Activated CD4-positive, alpha-beta memory T cell treated with anti-CD3 and anti-CD28 coated beads for 36 hours (primary cell): ENCODE data around the gene MKNK1. TPM values are rescaled to one million over a fixed set of nuclear protein-coding genes. Genes with fewer than 3 reads are reported as not detected.
A peak's percentile ranks its signal among the peaks of the same experiment; 100 is the strongest.

Experiments used
- CTCF ChIA-PET: fragments of 350-600 bp; sonication (Branson Sonifier 250); formaldehyde crosslinking; loops from one replicate; lab custom pipeline; 2021; ENCODE audit warnings: antibody characterized with exemption, inconsistent platforms; lab: Charles Lee
- POLR2A ChIA-PET: fragments of 350-600 bp; sonication (Branson Sonifier 250); formaldehyde crosslinking; loops from one replicate; lab custom pipeline; 2021; ENCODE audit warnings: antibody characterized with exemption; lab: Charles Lee
- DNase-seq: peaks from one replicate; pipeline ENCODE4 v3.0.0-alpha.2; 2020
- H3K27ac Mint-ChIP-seq: one replicate; pipeline ENCODE4 v1.8.0; 2021; ENCODE audit warnings: mixed read lengths
- H3K27me3 Mint-ChIP-seq: one replicate; pipeline ENCODE4 v1.8.0; 2021; ENCODE audit warnings: mixed read lengths
- H3K36me3 Mint-ChIP-seq: one replicate; pipeline ENCODE4 v1.8.0; 2021; ENCODE audit warnings: mixed read lengths
- H3K4me1 Mint-ChIP-seq: one replicate; pipeline ENCODE4 v1.8.0; 2021; ENCODE audit warnings: low read depth, mixed read lengths
- H3K4me3 Mint-ChIP-seq: one replicate; pipeline ENCODE4 v1.8.0; 2021; ENCODE audit warnings: mild to moderate bottlenecking, mixed read lengths
- H3K9me3 Mint-ChIP-seq: one replicate; pipeline ENCODE4 v1.8.0; 2021; ENCODE audit warnings: mixed read lengths
- intact Hi-C: fragments of 100-400 bp; cut with micrococcal nuclease; formaldehyde crosslinking; loops from one replicate; pipeline ENCODE4 v1.15.1; 2023
- total RNA-seq, 2 experiments: library from RNA; stranded (reverse); gene quantifications; one replicate each; pipeline ENCODE4 v1.2.3, GENCODE V29; 2021

The MKNK1 gene
- total RNA-seq, 2 experiments from 2014 or later: 28.2 to 28.5 TPM

DNA sequence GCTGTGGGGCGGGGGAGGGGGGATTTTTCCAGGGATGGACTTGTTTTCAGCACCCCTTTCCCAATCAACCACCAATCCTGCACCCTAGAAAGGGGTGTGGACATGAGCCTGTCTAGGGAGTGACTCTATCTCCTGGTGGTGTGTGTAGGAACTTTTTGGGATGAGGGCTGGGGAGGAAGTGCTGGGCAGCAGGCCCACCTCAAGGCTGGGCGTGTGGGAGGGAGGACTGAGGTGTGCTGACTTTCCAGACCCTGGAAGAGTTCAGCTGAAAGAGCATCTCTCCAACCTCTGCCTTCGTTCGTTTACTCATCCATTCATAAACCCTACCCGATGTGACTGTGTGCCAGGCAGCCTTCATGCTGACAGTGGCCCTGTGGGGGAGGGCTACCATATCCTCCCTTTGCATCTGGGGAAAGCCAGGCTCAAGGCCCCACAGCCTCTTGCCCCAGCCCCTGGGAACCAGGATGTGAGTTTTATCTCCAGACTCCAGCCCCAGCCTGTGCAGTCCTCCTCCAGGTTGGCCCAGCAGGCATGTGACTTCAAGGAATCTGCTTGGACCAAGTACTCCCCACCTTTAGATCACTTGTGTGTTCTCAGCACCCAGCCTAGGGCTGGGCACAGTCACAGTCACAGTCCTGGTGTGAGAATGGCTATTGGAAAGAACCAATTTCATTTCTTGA, 59.4 kb downstream of the MKNK1 start:
- DNase-seq: no peak
- H3K4me1 Mint-ChIP-seq: peaks cover 8% of the 10 kb centered on the region
- intact Hi-C loops: no loop called here
- no peaks in the 10 kb centered on the region for H3K36me3 Mint-ChIP-seq
- POLR2A ChIA-PET: no interaction called here
- no peak overlapping the region for H3K4me3 Mint-ChIP-seq
- peaks cover 40% of the 10 kb centered on the region for H3K27me3 Mint-ChIP-seq
- CTCF ChIA-PET: interaction anchor here (1.5 to 5.4 kb wide), 4 partner anchors 10 to 97 kb away, joined by 3 to 31 read pairs (median 10); a partner anchor contains a TSS
- no peaks in the 10 kb centered on the region for H3K9me3 Mint-ChIP-seq
- no peak overlapping the region for H3K27ac Mint-ChIP-seq

DNA sequence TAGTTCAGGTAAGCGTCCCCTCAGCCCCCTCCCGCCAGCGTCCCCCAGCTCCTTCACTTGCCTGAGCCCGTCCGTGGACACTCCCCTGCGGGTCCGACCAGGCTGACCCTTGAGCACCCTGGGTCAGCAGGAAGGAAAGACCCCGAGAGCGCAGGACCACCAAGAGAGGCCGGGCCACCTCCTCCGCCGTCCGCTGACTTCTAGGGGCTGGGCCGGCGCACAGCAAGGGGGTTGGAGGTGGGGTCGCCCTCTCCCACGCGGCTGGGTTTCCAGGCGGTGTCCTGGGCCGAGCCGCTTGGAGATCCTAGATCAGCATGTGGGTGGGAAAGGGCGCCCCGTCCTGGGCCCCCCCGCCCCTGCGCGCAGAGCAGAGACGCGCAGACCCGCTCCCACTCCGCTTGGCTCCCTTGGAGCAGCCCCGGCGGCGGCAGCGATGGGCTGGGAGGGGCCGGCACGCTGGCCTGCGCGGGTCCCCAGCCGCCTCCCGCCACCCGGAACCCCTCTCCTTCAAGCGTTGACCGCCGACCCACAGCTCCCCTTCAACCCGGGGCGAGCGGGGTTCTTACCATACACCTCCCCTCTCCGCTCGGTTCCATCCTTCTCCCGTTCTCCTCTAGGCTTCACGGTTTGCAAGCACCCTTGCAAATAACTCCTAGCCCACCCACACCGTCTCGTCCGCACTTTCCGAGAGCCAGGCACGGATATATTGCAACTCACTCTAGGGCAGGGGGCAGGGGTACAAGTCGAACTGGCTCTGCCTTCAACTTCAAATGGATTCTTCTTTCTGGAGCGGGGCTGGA, 60.1 kb downstream of the MKNK1 start:
- intact Hi-C loops: no loop called here
- Mint-ChIP-seq H3K4me1 (peaks cover 3% of the 10 kb centered on the region), H3K27me3 (peaks cover 40% of the 10 kb centered on the region), H3K36me3 (no peaks in the 10 kb centered on the region), H3K4me3 (no peak overlapping the region), H3K27ac (no peak overlapping the region), H3K9me3 (no peaks in the 10 kb centered on the region)
- ChIA-PET POLR2A (no interaction called here), CTCF (interaction anchor here (4.5 to 5.4 kb wide), 2 partner anchors 10 to 97 kb away, joined by 16 to 31 read pairs; a partner anchor contains a TSS)
- no peak for DNase-seq

DNA sequence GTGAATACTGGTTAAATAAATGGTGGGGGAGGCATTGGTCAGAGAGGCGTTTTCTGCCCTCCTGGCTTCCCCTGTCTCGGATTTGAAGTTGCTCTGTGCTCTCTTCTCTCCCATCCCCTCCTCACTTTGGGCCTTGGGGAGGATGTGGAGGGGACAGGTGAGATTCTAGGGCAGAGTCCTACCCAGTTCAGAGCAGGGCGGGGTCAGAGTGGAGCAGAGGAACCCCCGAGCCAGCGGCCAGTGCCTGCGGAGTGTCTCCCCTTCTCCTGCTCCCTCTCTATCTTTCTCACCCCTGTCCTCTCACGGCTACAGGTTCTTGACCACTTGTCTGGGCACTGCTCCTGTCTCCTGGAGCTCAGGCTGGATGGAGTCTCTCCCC, 60.7 kb downstream of the MKNK1 start:
- Mint-ChIP-seq H3K9me3 (no peaks in the 10 kb centered on the region), H3K27ac (no peak overlapping the region), H3K36me3 (no peaks in the 10 kb centered on the region), H3K4me3 (no peak overlapping the region), H3K4me1 (peaks cover 3% of the 10 kb centered on the region), H3K27me3 (peaks cover 40% of the 10 kb centered on the region)
- intact Hi-C loops: no loop called here
- CTCF ChIA-PET: interaction anchor here (0.6 to 4.5 kb wide), 2 partner anchors 66 to 96 kb away, joined by 3 to 16 read pairs; no protein-coding TSS in a partner anchor
- DNase-seq: no peak
- POLR2A ChIA-PET: no interaction called here

DNA sequence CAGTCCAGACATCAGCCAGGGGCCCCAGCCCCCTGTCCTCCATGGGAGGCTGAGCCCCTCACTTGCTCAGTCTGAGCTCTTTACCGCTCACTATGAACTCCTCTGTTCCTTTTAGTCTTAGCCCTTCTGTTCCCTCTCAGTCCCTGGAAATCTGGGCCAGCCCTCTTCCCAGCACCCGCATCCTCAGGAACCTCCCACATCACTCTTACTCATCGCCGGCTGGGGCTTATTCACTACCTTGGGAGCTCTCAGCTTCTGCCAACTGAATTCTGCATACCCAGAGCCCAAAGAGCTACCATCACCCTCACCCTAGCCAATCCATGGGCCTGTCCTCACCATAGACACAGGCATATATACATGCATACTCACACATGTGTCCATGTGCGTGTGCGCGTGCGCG, 64.1 kb downstream of the MKNK1 start:
- Mint-ChIP-seq H3K9me3 (no peaks in the 10 kb centered on the region), H3K36me3 (no peaks in the 10 kb centered on the region), H3K27ac (no peak overlapping the region), H3K4me3 (no peak overlapping the region), H3K4me1 (peaks cover 3% of the 10 kb centered on the region), H3K27me3 (peaks cover 23% of the 10 kb centered on the region)
- CTCF ChIA-PET: interaction anchor here (1.0 to 1.6 kb wide), 6 partner anchors 8 to 98 kb away, joined by 3 to 6 read pairs (median 5); no protein-coding TSS in a partner anchor
- intact Hi-C loops: no loop called here
- POLR2A ChIA-PET: no interaction called here
- DNase-seq: no peak

DNA sequence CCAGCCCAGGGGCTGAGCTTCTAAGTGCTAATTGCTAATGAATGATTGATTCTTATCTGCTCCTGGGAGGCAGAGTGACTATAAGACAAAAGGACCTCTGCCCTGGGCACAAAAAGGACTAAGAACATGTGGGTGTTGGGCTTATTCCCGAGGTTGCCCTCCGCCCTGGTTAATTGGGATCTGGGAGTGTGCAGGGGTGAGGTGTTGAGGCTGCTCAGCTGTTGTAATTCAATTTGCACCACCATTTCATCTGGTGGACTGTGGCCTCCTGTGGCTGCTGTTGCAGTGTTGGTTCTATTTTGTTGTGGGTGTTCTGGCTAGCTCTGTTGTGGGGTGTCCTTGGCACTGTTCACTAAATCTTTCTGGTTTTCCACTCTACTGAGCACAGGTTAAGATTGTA, 65.9 kb downstream of the MKNK1 start:
- H3K4me1 Mint-ChIP-seq: peaks cover 4% of the 10 kb centered on the region
- H3K27me3 Mint-ChIP-seq: peaks cover 10% of the 10 kb centered on the region
- no peak overlapping the region for H3K27ac Mint-ChIP-seq
- CTCF ChIA-PET: interaction anchor here (1.2 to 1.9 kb wide), 4 partner anchors 9 to 91 kb away, joined by 4 to 10 read pairs (median 6); no protein-coding TSS in a partner anchor
- H3K4me3 Mint-ChIP-seq: no peak overlapping the region
- no peaks in the 10 kb centered on the region for H3K9me3 Mint-ChIP-seq
- POLR2A ChIA-PET: no interaction called here
- H3K36me3 Mint-ChIP-seq: no peaks in the 10 kb centered on the region
- intact Hi-C loops: no loop called here
- no peak for DNase-seq

DNA sequence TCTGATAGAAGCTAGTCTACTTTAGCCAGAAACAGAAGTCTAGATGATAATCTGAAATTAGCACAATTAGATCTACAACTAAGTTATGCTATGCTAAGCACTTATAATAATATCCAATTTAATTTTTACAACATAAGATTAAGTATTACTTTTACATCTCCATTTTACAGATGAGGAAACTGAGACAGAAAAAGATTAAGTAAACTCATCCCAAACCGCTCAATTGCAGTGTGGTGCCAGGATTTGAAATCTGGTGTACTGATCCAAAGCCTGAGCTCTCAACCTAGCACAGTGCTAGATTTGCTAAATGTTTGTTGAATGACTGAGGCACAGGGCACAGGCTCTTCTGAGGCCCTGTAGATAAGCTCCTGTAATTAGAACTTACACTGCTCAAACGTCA, 66.4 kb downstream of the MKNK1 start:
- Mint-ChIP-seq H3K4me1 (peaks cover 4% of the 10 kb centered on the region), H3K9me3 (no peaks in the 10 kb centered on the region), H3K36me3 (no peaks in the 10 kb centered on the region), H3K27ac (no peak overlapping the region), H3K27me3 (peaks cover 6% of the 10 kb centered on the region), H3K4me3 (no peak overlapping the region)
- intact Hi-C loops: no loop called here
- DNase-seq: no peak
- CTCF ChIA-PET: interaction anchor here (0.6 to 1.9 kb wide), 5 partner anchors 9 to 91 kb away, joined by 3 to 10 read pairs (median 5); no protein-coding TSS in a partner anchor
- POLR2A ChIA-PET: no interaction called here

DNA sequence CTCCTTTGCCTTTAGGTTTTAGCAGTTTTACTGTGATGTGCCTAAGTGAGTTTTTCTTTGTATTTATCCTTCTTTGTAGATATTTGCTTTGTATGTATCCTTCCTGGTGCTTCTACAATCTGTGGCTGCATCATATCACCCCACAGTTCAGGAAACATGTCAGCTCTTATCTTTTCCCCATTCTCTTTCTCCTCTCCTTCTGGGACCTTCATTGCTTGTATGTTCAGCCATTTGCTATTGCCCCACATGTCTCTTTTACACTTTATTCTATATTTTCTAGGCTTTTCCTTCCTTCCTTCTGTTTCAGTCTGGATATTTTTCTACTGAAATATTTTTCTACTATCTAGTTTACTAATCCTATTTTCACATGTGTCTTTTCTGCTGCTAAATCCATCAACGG, 67.5 kb downstream of the MKNK1 start:
- POLR2A ChIA-PET: no interaction called here
- H3K27me3 Mint-ChIP-seq: peaks cover 3% of the 10 kb centered on the region
- H3K9me3 Mint-ChIP-seq: no peaks in the 10 kb centered on the region
- intact Hi-C loops: no loop called here
- H3K27ac Mint-ChIP-seq: no peak overlapping the region
- H3K4me3 Mint-ChIP-seq: no peak overlapping the region
- CTCF ChIA-PET: interaction anchor here (0.7 to 11.4 kb wide), 3 partner anchors 60 to 113 kb away, joined by 6 to 250 read pairs (median 32); no protein-coding TSS in a partner anchor
- no peaks in the 10 kb centered on the region for H3K36me3 Mint-ChIP-seq
- DNase-seq: no peak
- peaks cover 13% of the 10 kb centered on the region for H3K4me1 Mint-ChIP-seq

DNA sequence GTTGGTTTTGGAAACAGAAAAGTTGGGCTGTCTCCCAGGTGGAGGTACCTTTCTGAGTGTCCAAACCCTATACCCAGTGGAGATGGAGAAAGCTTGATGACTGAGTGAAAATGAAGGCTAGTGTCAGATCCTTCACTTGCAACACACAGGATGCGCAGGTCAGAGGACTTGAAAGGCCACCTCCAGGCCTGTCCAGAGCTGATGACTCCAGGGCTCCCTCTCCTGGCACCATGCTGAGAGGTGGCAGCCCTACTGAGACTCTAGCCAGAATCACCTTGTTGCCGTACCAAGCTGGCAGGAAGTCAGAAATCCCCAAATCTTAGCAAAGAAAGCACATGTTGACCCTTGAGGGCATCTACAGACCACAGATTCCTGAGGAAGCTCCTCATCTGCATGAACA, 69.0 kb downstream of the MKNK1 start:
- no peaks in the 10 kb centered on the region for H3K36me3 Mint-ChIP-seq
- peak; percentile 57 for DNase-seq
- intact Hi-C loops: no loop called here
- H3K27ac Mint-ChIP-seq: no peak overlapping the region
- no peak overlapping the region for H3K4me3 Mint-ChIP-seq
- POLR2A ChIA-PET: interaction anchor here (0.6 to 2.0 kb wide), 2 partner anchors 13 to 225 kb away, joined by 5 to 6 read pairs; no protein-coding TSS in a partner anchor
- H3K4me1 Mint-ChIP-seq: peaks cover 13% of the 10 kb centered on the region
- peaks cover 2% of the 10 kb centered on the region for H3K27me3 Mint-ChIP-seq
- H3K9me3 Mint-ChIP-seq: no peaks in the 10 kb centered on the region
- CTCF ChIA-PET: interaction anchor here (0.8 to 11.4 kb wide), 18 partner anchors 9 to 190 kb away, joined by 3 to 250 read pairs (median 5); partner anchors contain the start of genes MKNK1 and MOB3C

DNA sequence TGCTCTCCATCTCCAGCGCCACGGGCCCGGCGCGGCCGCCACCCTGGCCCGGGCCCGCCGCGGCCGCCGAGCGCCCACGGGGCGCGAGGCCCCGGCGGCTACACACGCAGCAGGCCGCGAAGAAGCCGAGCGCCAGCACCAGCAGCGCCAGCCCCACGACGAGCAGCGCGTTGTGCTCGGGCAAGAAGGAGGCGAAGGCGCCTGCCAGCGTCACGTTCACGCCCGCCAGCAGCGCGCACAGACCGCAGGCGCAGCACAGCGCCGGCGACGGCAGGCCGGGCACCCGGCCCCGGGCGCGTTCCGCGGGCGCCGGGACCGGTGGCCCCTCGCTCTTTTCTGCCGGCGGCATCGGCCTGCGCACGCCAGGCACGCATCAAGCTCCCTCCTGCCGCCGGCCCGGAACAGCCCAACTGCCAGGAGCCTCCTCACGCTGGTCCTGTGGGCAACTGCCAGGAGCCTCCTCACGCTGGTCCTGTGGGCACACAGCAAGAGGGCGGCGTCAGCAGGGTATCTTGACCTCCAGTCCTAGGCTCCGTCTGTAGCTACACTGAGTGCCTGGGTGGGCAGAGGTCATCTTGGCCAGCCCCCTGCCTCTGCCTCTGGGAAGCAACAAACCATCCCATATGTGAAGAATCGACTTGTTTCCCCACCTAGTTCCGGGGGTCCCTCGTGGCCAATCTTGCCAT, 70.7 kb downstream of the MKNK1 start:
- ChIA-PET CTCF (interaction anchor here (0.5 to 11.4 kb wide), 16 partner anchors 11 to 385 kb away, joined by 3 to 250 read pairs (median 6); partner anchors contain the start of gene MKNK1), POLR2A (interaction anchor here (2.0 kb wide), 1 partner anchor 11 kb away, joined by 5 read pairs; no protein-coding TSS in a partner anchor)
- Mint-ChIP-seq H3K27me3 (peaks cover 13% of the 10 kb centered on the region), H3K4me3 (peak overlapping the region; percentile 37), H3K36me3 (no peaks in the 10 kb centered on the region), H3K9me3 (no peaks in the 10 kb centered on the region), H3K27ac (no peak overlapping the region), H3K4me1 (peaks cover 22% of the 10 kb centered on the region)
- intact Hi-C loops: loop anchor here (2.0 kb wide), 1 partner anchor 191 kb away; no protein-coding TSS in a partner anchor
- peak; percentile 50 for DNase-seq

DNA sequence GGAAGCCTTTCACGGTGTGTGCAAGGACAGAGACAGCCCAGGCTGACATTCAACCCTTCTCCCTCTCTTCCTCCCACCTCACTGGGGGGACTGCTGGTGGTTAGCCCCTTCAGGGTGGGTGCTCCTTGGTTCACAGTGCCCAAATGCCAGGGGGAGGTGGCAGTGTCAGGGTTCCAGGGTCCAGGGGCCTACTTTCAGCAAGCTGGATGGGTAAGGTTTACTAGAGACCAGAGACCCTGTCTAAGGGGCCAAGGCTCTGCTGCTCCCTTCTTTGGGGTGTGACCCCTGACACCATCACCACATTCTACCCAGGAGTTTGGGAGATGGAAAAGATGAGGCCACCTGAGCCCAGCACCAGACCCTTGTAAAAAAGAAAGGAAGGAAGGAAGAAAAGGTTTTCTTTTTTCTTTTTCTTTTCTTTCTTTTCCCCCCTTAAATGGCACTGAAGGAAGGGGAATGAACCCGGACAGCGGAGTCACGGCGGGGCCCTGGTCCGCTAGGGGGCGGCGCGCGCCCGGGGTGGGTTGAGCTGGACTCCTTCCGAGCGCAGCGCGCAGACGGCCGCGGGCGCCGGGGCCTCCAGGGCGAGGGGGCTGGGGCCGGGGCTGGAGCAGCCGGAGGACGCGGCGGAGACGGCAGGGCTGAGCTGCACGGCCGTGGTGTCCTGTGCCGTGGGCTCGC, 71.4 kb downstream of the MKNK1 start:
- H3K4me1 Mint-ChIP-seq: peaks cover 25% of the 10 kb centered on the region
- H3K4me3 Mint-ChIP-seq: no peak overlapping the region
- ChIA-PET CTCF (interaction anchor here (0.5 to 11.4 kb wide), 15 partner anchors 10 to 385 kb away, joined by 3 to 250 read pairs (median 8); partner anchors contain the start of gene MKNK1), POLR2A (interaction anchor here (2.0 kb wide), 1 partner anchor 10 kb away, joined by 5 read pairs; no protein-coding TSS in a partner anchor)
- H3K9me3 Mint-ChIP-seq: no peaks in the 10 kb centered on the region
- H3K27me3 Mint-ChIP-seq: peaks cover 17% of the 10 kb centered on the region
- H3K27ac Mint-ChIP-seq: no peak overlapping the region
- no peaks in the 10 kb centered on the region for H3K36me3 Mint-ChIP-seq
- intact Hi-C loops: loop anchor here (2.0 kb wide), 1 partner anchor 192 kb away; no protein-coding TSS in a partner anchor
- peak; percentile 75 for DNase-seq

DNA sequence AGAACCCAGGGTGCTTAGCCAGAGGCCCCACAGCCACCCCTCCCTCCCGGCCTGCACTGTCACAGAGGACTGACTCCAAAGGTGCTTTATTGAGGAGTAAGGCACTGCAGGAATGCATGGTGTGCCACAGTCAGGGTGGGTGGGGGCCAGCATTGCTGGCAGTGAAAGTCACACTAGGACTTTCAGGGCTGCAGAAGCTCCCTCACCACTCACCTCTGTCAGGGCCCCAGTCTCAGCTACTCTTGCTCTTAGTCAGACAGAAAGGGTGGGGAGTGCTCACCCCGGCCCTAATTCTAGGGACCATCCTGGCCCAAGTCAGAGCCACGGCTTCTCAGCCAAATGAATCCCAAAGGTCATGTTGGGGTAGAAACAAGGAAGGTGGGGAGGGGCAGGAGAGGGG, 72.0 kb downstream of the MKNK1 start:
- peak; percentile 54 for DNase-seq
- no peak overlapping the region for H3K4me3 Mint-ChIP-seq
- no peaks in the 10 kb centered on the region for H3K36me3 Mint-ChIP-seq
- H3K27me3 Mint-ChIP-seq: peaks cover 20% of the 10 kb centered on the region
- peaks cover 25% of the 10 kb centered on the region for H3K4me1 Mint-ChIP-seq
- POLR2A ChIA-PET: no interaction called here
- H3K27ac Mint-ChIP-seq: no peak overlapping the region
- CTCF ChIA-PET: interaction anchor here (0.6 to 11.4 kb wide), 6 partner anchors 10 to 1306 kb away, joined by 3 to 250 read pairs (median 16); no protein-coding TSS in a partner anchor
- intact Hi-C loops: loop anchor here (2.0 kb wide), 1 partner anchor 193 kb away; no protein-coding TSS in a partner anchor
- H3K9me3 Mint-ChIP-seq: no peaks in the 10 kb centered on the region
